NCI-H2171 treated with DMSO at 0.1 percent for 48 hours (cell line): ENCODE results near the gene MTHFD1L.
"Not testable (repeated sequence)": the region's sequence is repeated elsewhere in the genome, so short reads cannot be mapped to it uniquely, and the experiment has no call there.

Source experiments
- DNase-seq: peaks from one replicate; lab custom pipeline; 2025; lab: John Stamatoyannopoulos, UW

Gene MTHFD1L

DNA sequence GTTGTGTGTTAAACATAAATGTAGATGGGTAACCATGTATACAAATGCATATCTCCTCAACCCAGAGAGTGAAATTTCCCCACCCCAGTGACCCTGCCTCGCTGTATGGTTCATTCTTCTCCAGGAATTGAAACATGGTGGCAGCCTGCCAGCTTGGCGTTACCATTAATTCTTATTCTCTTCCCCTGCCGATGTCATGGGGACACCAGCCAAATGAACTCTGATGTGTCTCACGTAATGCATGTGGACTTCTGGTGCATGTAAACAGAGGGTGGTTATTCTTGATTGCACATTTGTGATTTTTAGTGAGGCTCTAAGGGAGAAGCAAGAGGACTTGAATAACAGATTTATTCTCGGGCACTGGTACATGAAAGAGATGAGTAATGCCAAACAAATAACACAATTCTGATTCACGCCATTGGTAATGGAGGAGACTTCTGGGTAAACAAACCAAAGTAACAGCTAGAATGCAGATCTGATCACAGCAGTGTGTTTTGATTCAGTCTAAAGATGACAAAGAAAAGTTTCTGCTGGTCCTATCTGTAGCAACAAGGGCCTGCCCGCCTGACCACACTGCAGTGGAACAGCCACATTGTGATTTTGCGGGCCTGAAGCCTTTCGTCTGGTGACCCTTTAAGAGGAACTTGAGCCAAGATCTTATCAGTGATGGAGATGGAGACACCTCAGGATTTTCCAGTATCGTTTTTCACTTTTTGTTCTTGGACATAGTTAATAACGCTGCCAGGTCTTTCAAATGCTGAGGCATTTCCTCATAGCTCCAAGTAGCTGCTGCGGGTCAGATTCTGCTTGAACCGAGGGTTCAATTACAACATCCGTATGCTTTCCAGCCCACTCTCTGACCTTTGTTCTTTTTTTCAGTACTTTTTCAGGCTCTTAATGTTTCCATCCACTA lies 202.4 kb downstream of the MTHFD1L start:
- DNase-seq, result no peak

DNA sequence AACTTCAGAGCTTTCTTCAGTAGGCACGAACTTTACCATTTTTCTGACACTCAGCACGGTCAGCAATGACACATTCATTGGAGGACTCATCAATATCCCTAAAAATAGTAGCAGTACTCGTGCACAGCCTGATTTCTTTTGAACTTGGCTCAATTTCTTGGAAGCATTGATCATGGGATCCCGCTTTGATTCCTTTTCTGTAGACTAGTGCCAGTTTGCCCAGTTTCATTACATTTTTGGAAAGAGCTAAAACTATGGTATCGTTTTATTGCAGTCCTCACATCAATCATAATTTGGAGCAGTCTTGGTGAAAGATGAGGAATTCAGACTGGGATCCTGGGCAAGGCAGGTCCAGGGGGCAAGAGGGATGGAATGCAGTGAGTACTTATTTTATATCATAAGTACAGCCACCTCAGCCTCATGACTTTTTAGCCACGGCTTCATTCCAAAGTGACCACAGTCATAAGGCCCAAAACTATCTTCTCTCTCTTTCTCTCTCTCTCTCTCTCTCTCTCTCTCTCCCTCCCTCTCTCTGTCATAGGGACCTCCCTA lies 203.3 kb downstream of the MTHFD1L start:
- no peak for DNase-seq

DNA sequence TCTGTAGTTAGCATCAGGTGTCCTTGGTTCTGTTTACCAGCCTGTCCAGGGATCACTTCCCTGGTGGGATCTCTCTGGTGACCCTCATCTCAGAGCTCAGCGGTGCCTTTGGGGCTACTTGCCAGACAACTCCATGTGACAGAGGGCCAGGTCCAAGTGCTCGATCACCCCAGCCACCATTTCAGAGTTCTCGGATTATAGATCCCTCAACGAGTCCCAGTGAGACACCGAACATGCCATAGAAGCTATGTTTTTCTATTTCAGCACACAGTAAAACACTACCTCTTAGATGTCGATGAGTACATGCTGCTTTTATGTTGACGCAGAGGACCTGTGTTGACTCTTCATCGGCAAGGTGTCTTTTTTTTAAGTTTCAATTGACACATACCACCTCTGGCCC lies 204.1 kb downstream of the MTHFD1L start:
- no peak for DNase-seq

DNA sequence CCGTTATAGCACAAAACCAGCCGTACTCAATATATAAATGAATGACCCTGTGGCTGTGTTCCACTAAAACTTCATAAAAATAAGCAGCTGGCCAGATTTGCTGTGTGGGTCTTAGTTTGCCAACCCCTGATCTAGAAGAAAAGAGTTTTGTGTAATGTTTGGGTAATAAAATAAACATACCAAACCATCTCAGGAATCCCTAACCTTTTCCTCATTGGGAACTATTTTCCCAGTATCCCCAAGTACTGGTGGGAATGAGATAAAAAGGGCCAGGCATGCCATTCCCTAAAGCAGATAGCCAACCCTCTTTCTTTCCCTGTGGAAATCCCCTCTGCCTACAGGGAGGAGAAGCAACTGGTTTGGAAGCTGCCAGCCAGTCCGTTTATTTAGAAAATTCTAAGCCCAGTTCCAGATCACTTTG lies 205.1 kb downstream of the MTHFD1L start:
- no peak for DNase-seq

DNA sequence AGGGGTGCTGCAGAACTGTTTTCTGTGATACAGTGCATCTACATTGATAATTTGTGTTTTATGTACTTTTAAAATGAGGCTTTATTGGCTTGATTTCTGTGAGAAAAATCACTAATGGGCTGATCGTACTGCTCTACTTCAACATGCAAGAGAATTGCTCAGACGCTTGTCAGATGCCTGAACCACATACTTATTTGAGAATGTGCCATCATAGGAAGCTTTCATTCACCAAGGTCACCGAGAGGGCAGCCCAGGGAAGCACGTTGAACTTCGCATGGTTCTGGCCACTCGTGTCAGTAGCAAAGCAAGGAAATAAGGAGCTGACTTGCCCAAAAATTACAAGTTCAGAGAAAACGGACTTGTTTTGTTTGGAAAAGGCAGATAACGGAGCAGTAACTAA lies 205.8 kb downstream of the MTHFD1L start:
- no peak for DNase-seq

DNA sequence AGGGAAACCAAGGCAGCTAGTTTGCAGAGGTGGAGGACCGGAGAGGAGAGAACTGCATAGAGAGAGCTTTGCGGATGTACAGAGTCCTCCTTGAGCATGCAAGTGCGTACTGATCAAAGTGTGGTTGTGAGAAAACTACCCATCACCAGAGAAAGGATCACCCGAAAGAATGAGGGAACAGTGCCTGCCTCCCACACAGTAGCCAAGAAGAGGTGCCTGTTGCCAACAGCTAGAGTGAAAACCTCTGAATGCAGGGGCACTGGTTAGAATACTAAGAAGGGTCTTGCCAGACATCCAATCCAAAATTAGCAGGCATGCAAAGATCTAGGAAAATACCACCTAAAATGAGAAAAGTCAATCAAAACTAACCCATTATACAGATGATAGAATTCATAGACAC lies 207.6 kb downstream of the MTHFD1L start:
- no peak for DNase-seq

DNA sequence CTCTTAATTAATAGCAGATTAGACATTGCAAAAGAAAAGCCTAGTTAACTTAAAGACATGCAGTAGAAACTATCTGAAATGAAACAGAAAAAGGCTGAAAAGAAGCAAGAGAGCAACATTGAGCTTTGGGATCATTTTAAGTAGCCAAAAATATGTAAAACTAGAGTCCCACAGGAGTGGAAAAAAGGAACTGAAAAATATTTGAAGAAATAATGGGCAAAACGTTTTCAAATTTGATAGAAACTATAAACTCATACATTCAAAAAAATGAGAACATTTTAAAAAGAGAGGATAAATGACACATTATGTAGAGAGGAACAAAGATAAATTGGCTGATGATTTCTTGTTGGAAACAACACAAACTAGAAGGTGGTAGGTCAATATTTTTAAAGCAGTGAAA lies 208.2 kb downstream of the MTHFD1L start:
- no peak for DNase-seq

DNA sequence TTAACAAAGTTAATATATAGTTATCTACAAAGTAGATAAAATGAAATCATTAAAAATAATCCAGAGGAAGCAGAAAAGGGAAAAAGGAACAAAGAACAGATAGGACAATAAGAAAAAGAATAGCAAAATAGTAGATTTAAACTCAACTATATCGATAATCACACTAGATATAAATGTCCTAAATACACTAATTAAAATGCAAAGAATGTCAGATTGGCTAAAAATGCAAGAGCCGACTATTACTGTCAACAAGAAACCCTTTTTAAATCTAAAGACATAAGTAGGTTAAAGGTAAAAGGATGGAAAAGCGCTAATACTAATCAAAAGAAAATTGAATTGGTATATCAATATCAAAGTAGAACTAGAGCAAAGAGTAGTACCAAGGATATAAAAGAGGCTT lies 209.5 kb downstream of the MTHFD1L start:
- DNase-seq, result no peak

DNA sequence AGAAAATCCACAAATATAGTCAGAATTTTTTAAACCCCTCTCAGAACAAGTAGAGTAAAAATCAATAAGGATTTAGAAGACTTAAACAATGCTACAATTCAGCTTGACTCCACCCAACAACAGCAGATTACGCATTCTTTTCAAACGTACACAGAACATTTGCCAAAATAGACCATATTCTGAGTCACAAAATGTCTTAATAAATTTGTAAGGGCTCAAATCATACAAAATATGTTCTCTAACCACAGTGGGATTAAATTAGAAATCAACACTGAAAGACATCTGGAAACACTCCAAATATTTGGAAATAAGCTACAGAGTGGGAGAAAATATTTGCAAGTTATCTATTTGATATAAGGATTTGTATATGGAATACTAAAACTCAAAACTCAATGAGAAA lies 210.0 kb downstream of the MTHFD1L start:
- DNase-seq, result no peak

DNA sequence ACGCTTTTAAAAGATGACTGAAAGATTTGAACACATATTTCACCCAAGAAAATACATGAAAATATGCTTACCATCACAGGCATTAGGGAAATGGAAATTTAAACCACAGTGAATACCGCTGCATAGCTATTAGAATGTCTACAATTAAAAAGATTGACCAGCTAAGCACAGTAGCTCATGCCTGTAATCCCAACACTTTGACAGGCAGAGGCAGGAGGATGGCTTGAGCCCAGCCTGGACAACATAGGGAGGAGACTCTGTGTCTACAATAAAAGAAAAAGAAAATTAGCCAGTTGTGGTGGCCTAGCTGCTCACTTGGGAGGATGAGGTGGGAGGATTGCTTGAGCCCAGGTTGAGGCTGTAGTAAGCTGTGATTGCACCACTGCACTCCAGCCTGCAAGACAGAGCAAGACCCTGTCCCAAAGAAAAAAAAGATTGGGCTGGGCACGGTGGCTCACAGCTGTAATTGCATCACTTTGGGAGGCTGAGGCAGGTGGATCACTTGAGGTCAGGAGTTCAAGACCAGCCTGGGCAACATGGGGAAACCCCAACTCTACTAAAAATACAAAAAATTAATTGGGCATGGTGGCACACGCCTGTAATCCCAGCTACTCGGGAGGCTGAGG lies 210.5 kb downstream of the MTHFD1L start:
- no peak for DNase-seq

DNA sequence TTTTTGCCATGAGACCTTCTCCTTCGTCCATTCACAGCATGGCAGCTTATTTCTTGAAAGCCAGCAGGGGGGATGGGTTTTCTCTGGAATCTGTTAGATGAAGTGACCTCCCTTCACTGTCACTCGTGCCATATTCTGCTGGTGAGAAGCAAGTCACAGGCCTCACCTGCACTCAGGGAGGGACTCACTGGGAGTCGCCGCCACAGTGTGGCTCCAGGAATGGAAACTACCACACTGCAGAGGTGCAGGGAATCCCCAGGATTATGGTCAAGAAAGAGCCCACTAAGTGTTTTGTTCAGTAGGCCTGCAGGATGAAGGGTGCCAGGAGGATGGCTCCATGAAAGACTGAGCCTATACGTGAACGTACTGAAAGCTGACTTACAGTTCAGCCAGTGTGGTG lies 213.2 kb downstream of the MTHFD1L start:
- DNase-seq, result no peak

DNA sequence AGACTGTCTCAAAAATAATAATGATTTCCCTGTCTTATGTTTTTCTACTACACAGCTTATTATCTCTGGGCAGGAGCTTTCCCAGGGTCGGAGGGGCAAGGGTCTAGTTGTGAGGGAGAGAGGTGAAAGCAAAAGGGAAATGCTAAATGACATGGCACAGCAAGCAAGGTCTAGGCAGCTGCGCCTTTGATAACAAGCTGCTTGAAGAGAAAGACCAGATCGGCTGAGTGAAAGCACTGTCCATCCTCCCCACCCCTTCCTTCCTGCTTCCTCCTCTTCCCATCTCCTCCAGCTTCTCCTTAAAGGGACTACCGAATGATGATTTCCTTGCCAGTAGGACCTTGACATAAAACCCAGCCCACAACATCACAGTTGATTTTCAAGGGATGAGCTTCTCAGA lies 216.2 kb downstream of the MTHFD1L start:
- DNase-seq, result no peak

DNA sequence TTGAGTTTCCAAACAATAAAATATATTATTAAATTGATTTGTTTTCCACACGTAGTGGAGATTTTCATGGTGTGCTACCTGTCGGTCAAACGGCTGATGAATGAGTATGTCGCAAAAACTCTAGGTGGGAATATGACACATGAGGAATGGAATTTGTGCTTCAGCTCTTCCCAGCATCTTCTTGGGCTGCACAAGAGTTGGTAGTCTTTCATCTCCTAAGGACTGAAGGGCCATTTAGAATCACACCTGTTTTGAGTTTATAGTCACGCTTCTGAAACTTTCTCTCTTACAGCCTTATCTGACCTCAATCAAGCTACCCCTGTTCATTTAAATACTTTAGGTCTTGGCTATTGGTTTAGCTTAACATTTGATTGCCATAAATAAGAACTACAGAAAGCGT lies 216.6 kb downstream of the MTHFD1L start:
- no peak for DNase-seq

DNA sequence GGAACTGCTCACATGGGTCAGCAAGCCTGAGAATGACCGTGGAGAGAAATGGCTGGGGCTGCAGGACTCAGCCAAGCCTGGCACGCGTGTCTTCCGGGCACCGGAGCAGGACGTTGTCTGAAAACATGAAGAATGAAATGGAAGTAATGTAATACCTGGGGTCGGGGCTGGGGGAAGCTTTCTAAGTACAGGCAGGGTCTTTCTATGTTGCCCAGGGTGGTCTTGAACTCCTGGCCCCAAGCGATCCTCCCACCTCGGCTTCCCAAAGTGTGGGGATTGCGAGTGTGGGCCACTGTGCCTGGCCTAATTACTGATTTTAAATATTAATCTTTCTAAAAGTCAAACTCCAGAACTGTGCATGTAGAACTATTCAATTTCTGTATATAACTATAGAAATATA lies 218.8 kb downstream of the MTHFD1L start:
- DNase-seq, result no peak

DNA sequence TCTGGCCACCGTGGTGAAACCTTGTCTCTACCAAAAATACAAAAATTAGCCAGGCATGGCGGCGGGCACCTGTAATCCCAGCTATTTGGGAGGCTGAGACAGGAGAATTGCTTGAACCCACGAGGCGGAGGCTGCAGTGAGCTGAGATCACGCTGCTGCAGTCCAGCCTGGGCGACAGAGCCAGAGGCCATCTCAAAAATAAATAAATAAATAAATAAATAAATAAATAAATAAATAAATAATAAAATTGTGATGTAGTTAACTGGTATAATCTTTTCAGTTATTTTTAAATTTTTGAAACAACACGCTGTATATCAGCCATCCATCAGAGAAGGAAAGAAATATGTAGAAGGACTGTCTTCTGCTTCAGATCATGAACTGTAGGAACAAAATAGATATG lies 221.6 kb downstream of the MTHFD1L start:
- not testable (repeated sequence) for DNase-seq

DNA sequence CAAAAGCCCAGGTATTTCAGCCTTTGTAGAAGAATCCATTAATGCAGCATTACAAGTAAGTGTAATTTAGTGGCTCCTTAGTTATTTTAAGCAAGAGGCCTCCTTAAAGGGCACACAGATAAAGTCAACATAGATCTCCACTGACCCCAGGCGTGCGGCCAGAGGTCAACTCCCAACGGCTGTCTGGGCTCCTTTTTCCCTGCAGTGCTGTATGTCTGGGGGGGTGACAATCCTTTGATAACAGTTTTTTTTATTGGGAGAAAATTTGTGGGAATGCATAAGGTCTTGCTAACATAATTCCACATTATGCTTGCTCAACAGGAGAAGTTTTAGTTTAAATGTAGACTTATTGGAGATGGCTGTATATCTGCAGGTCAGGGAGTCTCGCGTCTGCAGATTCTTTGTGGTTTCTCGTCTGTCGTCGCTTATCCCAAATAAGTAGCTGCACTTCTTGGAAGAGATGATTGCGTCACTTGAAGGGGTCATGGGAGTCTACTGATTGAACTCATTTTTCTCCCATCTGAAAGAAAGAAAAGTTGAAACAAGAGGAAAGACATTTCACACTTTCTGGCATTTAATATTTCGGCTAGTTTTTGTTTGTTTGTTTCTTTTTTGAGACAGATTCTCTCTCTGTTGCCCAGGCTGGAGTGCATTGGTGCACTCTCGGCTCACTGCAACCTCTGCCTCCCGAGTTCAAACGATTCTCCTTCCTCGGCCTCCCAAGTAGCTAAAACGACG lies 222.5 kb downstream of the MTHFD1L start:
- DNase-seq, result no peak

DNA sequence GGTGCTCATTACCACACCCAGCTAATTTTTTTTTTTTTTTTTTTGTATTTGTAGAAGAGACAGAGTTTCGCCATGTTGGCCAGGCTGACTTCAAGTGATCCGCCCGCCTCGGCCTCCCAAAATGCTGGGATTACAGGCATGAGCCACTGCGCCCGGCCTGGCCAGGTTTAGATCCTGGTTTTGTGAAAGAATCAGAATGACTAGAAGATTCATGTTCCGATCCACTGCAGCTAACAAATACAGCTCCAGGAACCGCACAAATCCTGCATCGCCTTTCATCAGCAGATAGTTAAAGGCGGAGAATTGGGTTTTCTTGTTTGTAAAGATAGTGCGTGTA lies 223.1 kb downstream of the MTHFD1L start:
- DNase-seq, result no peak

DNA sequence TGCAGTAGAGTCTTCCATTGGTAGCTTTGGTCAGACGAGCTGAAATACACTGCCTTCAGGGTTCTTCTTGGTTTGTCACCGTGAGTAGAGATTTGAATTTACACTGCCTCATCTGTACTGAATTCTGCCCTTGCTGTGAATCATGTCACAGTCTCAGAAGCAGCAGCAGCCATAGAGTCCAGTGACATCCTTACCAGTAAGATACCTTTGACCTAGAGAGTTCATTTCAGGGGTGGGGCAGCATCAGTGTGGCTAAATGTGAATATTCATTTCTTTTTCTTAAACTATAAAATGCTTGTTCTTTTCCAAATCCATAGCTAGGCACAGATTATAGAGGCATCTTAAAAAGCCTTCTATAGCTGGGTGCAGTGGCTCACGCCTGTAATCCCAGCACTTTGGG lies 223.5 kb downstream of the MTHFD1L start:
- no peak for DNase-seq

DNA sequence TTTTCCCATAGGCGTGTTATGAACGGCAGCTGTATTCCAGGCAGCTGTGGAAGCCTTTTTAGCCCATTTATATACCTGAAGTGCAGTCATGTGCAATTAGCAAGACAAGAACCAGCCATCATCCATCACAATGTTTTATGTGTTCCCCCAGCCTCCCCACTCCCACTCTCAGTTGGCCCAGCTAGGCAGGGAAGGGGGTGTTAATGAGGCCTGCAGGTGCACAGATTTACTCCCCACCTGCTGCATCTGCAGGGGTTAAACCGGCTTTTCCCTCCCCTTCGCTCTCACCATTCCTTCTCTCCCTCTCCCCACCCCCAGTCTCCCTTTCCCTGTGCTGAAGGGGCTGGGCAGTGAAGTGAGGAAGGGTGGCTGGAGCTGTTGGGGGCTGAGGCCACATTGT lies 224.5 kb downstream of the MTHFD1L start:
- no peak for DNase-seq

DNA sequence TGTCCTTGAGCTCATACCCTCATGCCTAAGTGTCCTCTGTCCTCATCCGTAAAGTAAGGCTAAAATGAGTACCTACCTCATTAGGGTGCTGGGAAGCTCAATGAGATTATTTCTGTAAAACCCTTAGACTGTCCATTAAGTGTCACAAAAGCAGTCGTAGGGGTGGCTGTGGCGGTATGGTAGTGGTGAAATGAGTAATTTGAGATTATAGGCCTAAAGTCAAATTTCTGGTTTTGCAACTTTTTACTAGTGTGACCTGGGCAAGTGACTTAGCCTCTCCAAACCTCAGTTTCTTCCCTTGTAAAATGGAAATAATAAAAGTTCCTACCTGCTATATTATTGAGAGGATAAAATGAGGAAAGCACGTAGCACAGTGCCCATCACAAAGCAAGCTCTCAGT lies 226.1 kb downstream of the MTHFD1L start:
- no peak for DNase-seq

DNA sequence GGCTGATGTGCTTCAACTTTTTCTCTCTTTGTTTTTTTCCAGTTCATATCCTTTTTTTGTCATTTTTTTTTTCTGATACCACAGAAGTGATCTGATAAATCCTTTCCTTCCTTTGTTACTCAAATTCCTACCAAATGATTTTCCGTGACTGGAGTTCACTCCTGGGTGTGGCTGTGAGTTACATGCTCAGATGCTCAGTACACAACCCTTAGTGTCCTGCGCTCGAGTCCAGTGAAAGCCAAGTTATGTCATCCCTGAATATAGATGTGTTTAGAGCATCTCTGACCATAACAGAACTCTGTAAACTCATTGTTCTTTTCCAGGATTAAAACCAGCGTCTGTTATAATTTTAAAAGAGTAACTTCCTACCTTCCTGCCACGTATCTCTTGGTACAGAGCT lies 227.1 kb downstream of the MTHFD1L start:
- no peak for DNase-seq

DNA sequence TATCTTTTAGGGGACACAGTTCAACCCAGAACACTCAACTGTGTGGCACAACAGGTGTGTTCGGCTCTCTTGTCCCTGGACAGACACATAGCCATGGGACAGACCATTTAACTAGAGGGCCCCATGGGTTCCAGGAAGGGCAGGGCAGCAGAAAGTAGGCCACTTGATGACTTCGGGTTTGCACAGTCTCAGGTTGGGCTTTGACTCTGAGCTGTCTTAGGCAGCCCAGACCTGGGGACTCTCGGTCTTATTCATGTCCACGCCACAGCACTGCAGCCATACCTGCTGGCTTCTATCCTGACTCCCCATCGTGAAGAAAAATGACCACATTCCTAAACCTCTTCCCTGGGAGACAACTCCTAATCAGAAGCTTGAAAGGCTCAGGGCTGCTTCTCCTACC lies 228.2 kb downstream of the MTHFD1L start:
- DNase-seq, result no peak
